SK-N-SH treated with all-trans-retinoic acid at 6 μM for 48 hours (cell line): ENCODE results near the gene NFASC.

Experiments used
- ATAC-seq: fragments of 200-7000 bp; cut with Tn5 transposase; 3 replicates; pipeline ENCODE4 v1.9.1; 2020; ENCODE audit warnings: mild to moderate bottlenecking, moderate library complexity
- ARNTL ChIP-seq: fragments of 450-650 bp; formaldehyde crosslinking; IDR thresholded peaks from 2 replicates; pipeline ENCODE4 v1.5.0; 2020; ENCODE audit warnings: low read depth, mild to moderate bottlenecking, moderate library complexity, borderline replicate concordance
- BACH2 ChIP-seq: fragments of 250-450 bp; sonication (Bioruptor Pico); IDR thresholded peaks from 2 replicates; pipeline ENCODE4 v1.9.0; 2021; ENCODE audit warnings: mild to moderate bottlenecking, borderline replicate concordance
- CSDC2 ChIP-seq: fragments of 250-450 bp; sonication (Bioruptor Pico); IDR thresholded peaks from 2 replicates; pipeline ENCODE4 v1.5.0; 2020; ENCODE audit warnings: mild to moderate bottlenecking, moderate library complexity
- CSRNP3 ChIP-seq: fragments of 250-450 bp; sonication (Bioruptor Pico); IDR thresholded peaks from 2 replicates; pipeline ENCODE4 v1.5.1; 2021; ENCODE audit warnings: mild to moderate bottlenecking, moderate library complexity
- GLIS3 ChIP-seq: fragments of 250-450 bp; sonication (Bioruptor Pico); IDR thresholded peaks from 2 replicates; pipeline ENCODE4 v1.5.0; 2020; ENCODE audit warnings: mild to moderate bottlenecking, moderate library complexity
- ISL1 ChIP-seq: fragments of 250-450 bp; sonication (Bioruptor Pico); IDR thresholded peaks from 2 replicates; pipeline ENCODE4 v2.1.2; 2022; ENCODE audit warnings: mild to moderate bottlenecking, moderate library complexity
- OSR1 ChIP-seq: fragments of 250-450 bp; sonication (Bioruptor Pico); IDR thresholded peaks from 2 replicates; pipeline ENCODE4 v1.8.0; 2022; ENCODE audit warnings: moderate library complexity, mild to moderate bottlenecking, inconsistent platforms
- PPARA ChIP-seq: fragments of 250-450 bp; sonication (Bioruptor Pico); IDR thresholded peaks from 2 replicates; pipeline ENCODE4 v1.5.0; 2020; ENCODE audit warnings: mild to moderate bottlenecking, borderline replicate concordance
- RARB ChIP-seq: fragments of 250-450 bp; sonication (Bioruptor Pico); IDR thresholded peaks from 2 replicates; pipeline ENCODE4 v1.8.0; 2021; ENCODE audit warnings: mild to moderate bottlenecking, moderate library complexity
- SNAI2 ChIP-seq: fragments of 250-450 bp; sonication (Bioruptor Pico); IDR thresholded peaks from 2 replicates; pipeline ENCODE4 v1.5.0; 2020; ENCODE audit warnings: mild to moderate bottlenecking, moderate library complexity
- TCF4 ChIP-seq: fragments of 250-450 bp; sonication (Bioruptor Pico); IDR thresholded peaks from 2 replicates; pipeline ENCODE4 v1.8.0; 2021; ENCODE audit warnings: mild to moderate bottlenecking, moderate library complexity, borderline replicate concordance
- TOX ChIP-seq: fragments of 250-450 bp; sonication (Bioruptor Pico); IDR thresholded peaks from 2 replicates; pipeline ENCODE4 v1.8.0; 2021; ENCODE audit warnings: mild to moderate bottlenecking, moderate library complexity, borderline replicate concordance
- TSHZ2 ChIP-seq: fragments of 250-450 bp; sonication (Bioruptor Pico); IDR thresholded peaks from 2 replicates; pipeline ENCODE4 v1.5.0; 2020; ENCODE audit warnings: mild to moderate bottlenecking, moderate library complexity
- ZC3H10 ChIP-seq: fragments of 250-450 bp; sonication (Bioruptor Pico); IDR thresholded peaks from 2 replicates; pipeline ENCODE4 v1.5.1; 2021; ENCODE audit warnings: mild to moderate bottlenecking, moderate library complexity
- ZFP30 ChIP-seq: fragments of 450-650 bp; formaldehyde crosslinking; IDR thresholded peaks from 2 replicates; pipeline ENCODE4 v1.5.0; 2022; ENCODE audit warnings: mild to moderate bottlenecking, moderate library complexity
- ZNF70 ChIP-seq: fragments of 450-650 bp; formaldehyde crosslinking; IDR thresholded peaks from 2 replicates; pipeline ENCODE4 v1.5.0; 2020; ENCODE audit warnings: mild to moderate bottlenecking, moderate library complexity
- ZNF8 ChIP-seq: fragments of 450-650 bp; formaldehyde crosslinking; IDR thresholded peaks from 2 replicates; pipeline ENCODE4 v1.5.0; 2020; ENCODE audit warnings: mild to moderate bottlenecking, moderate library complexity
- TF ChIP-seq, protein P1 (sequence below): fragments of 250-450 bp; sonication (Bioruptor Pico); IDR thresholded peaks from 2 replicates; pipeline ENCODE4 v1.8.0; 2020; ENCODE audit warnings: mild to moderate bottlenecking, moderate library complexity, borderline replicate concordance

NFASC gene

DNA sequence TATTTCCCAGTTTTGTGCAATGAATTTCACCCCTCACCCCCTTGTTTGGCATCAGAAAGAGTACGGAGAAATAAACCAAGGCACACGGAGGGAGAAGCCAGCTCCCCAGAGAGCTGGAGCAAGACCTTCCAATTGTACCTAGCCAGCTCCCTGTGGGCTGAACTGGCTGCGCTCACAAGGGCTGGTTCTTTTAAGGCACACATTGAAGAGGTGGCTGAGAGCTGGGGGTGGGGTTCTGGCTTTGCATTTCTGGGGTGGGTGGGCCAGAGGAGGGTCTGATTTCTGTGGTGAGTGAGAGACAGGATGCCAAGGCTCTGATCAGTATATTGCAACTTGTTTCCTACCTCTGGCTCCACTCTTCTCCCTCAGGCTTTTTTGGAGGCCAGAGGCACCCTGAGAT, 39.5 kb upstream of the NFASC start:
- no peak for ATAC-seq

GRCh38 chr1:204834336-204834735, 36.3 kb upstream of the NFASC start:
- TF ChIP-seq CSDC2 (CRISPR knock-in tag): no peak
- no peak for TF ChIP-seq PPARA (CRISPR knock-in tag)
- TF ChIP-seq RARB: no peak
- no peak for TF ChIP-seq BACH2 (CRISPR knock-in tag)
- no peak for TF ChIP-seq ZNF8
- TF ChIP-seq TSHZ2: no peak
- TF ChIP-seq SNAI2 (CRISPR knock-in tag): no peak
- TF ChIP-seq TCF4: no peak
- TF ChIP-seq GLIS3 (CRISPR knock-in tag): no peak
- TF ChIP-seq ZNF70 (CRISPR knock-in tag): no peak
- TF ChIP-seq CSRNP3 (CRISPR knock-in tag): no peak
- no peak for TF ChIP-seq ARNTL (CRISPR knock-in tag)
- no peak for TF ChIP-seq ISL1 (CRISPR knock-in tag)
- no peak for TF ChIP-seq ZFP30
- TF ChIP-seq, all 23 proteins: peak for 0
- ATAC-seq: no peak

More for the DNA sequence above, 39.5 kb upstream of the NFASC start:
- TF ChIP-seq OSR1 (CRISPR knock-in tag) (no peak), SNAI2 (CRISPR knock-in tag) (no peak), TOX (no peak)

GRCh38 chr1:204834752-204835151, 35.9 kb upstream of the NFASC start:
- no peak for ATAC-seq
- TF ChIP-seq TSHZ2 (no peak), CSRNP3 (CRISPR knock-in tag) (no peak), CSDC2 (CRISPR knock-in tag) (no peak)
- TF ChIP-seq, protein P1, sequence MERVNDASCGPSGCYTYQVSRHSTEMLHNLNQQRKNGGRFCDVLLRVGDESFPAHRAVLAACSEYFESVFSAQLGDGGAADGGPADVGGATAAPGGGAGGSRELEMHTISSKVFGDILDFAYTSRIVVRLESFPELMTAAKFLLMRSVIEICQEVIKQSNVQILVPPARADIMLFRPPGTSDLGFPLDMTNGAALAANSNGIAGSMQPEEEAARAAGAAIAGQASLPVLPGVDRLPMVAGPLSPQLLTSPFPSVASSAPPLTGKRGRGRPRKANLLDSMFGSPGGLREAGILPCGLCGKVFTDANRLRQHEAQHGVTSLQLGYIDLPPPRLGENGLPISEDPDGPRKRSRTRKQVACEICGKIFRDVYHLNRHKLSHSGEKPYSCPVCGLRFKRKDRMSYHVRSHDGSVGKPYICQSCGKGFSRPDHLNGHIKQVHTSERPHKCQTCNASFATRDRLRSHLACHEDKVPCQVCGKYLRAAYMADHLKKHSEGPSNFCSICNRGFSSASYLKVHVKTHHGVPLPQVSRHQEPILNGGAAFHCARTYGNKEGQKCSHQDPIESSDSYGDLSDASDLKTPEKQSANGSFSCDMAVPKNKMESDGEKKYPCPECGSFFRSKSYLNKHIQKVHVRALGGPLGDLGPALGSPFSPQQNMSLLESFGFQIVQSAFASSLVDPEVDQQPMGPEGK (CRISPR knock-in tag): no peak

DNA sequence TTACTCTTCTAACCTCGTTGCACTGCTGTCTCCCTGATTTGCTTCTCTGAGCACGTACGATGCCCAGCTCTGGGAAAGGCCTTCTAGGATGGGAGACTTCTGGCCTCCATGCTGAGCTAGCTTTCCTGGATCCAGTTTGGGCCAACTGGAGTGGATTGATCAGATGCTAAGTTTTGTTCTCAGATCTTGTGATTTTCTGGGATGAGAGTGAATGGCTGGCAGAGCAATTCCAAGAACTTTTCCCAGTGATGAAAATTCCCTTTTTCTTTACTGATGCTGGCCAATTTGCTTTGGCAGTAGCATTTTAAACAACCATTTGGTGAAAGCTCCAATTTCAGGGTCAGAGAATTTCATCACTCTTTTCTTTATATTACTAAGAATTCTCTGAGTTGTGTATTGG, 34.9 kb upstream of the NFASC start:
- TF ChIP-seq TCF4: no peak
- TF ChIP-seq PPARA (CRISPR knock-in tag): no peak
- no peak for TF ChIP-seq RARB
- no peak for TF ChIP-seq ARNTL (CRISPR knock-in tag)
- no peak for TF ChIP-seq SNAI2 (CRISPR knock-in tag)
- TF ChIP-seq ZC3H10 (CRISPR knock-in tag): no peak
- no peak for ATAC-seq
